ENCODE data around the gene CHST13.

GRCh38 chr3:126554560-126555525 is 30.9 kb downstream of the CHST13 start:
- TF ChIP-seq CREB1 (IDR thresholded peaks at IDR 0.05; ENCODE audit: low read depth) (no peak), TAF1 (IDR thresholded peaks at IDR 0.05; ENCODE audit: low read depth) (no peak), FOXM1 (IDR thresholded peaks at IDR 0.05; ENCODE audit: borderline replicate concordance, low read depth) (no peak)
- TF ChIP-seq, protein P1, sequence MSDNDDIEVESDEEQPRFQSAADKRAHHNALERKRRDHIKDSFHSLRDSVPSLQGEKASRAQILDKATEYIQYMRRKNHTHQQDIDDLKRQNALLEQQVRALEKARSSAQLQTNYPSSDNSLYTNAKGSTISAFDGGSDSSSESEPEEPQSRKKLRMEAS (IDR thresholded peaks at IDR 0.05) = no peak

Data from Ishikawa (cell line).